Muscle of leg (tissue), 9 donors: ENCODE measurements around the gene CYP2S1. TPM values are rescaled to one million over a fixed set of nuclear protein-coding genes. Genes with fewer than 3 reads are reported as not detected.

Source experiments
- polyA plus RNA-seq, 8 donors: library from polyadenylated mRNA; unstranded; fragments of 120-200 nt; gene quantifications; one replicate each; pipeline versions ENCODE4 v1.2.1 to v1.2.3, GENCODE V29; 2013; ENCODE audit warnings: inconsistent platforms in 1 of 8, low replicate concordance in 1 of 8; ENCODE audit not compliant: insufficient read length in 8 of 8, insufficient read depth in 1 of 8
- total RNA-seq: library from RNA; stranded (reverse); fragments of 120-200 nt; gene quantifications from one replicate; pipeline ENCODE4 v1.2.4, GENCODE V29; 2013

Gene CYP2S1
- total and polyA plus RNA-seq, 9 donors, result 0.09 to 3.5 (median 0.48) TPM

Other genes starting within 250 kb of the CYP2S1 start
- gene CYP2B6, start 201.9 kb upstream of the CYP2S1 start, total RNA-seq, result not detected
- gene CYP2B6, start 201.9 kb upstream of the CYP2S1 start, polyA plus RNA-seq, result under 1 TPM in 2 of 8 donors, not detected in 6; 0.31 to 0.33 TPM
- gene CYP2A13, start 104.8 kb upstream of the CYP2S1 start, total RNA-seq, result not detected
- gene CYP2A13, start 104.8 kb upstream of the CYP2S1 start, polyA plus RNA-seq, result not detected
- not detected for gene CYP2F1, start 78.8 kb upstream of the CYP2S1 start, total RNA-seq
- under 1 TPM in 1 of 8 donors, not detected in 7; 0.10 TPM for gene CYP2F1, start 78.8 kb upstream of the CYP2S1 start, polyA plus RNA-seq
- 39.8 TPM for gene AXL, start 26.0 kb downstream of the CYP2S1 start, total RNA-seq
- 10 to 100 TPM; 25.0 to 39.9 (median 28.7) TPM for gene AXL, start 26.0 kb downstream of the CYP2S1 start, polyA plus RNA-seq
- gene HNRNPUL1, start 71.2 kb downstream of the CYP2S1 start, total RNA-seq, result 73.0 TPM
- 100 to 1,000 TPM; 144 to 182 (median 162) TPM for gene HNRNPUL1, start 71.2 kb downstream of the CYP2S1 start, polyA plus RNA-seq
- gene CCDC97, start 117.0 kb downstream of the CYP2S1 start, total RNA-seq, result 14.4 TPM
- 10 to 100 TPM; 32.7 to 38.5 (median 35.6) TPM for gene CCDC97, start 117.0 kb downstream of the CYP2S1 start, polyA plus RNA-seq
- gene TGFB1, start 160.7 kb downstream of the CYP2S1 start, total RNA-seq, result 4.0 TPM
- 10 to 100 TPM; 16.0 to 25.4 (median 21.0) TPM for gene TGFB1, start 160.7 kb downstream of the CYP2S1 start, polyA plus RNA-seq
- gene B9D2, start 170.9 kb downstream of the CYP2S1 start, total RNA-seq, result 1.7 TPM
- 1 to 10 TPM; 1.8 to 4.6 (median 2.6) TPM for gene B9D2, start 170.9 kb downstream of the CYP2S1 start, polyA plus RNA-seq
- gene TMEM91, start 183.3 kb downstream of the CYP2S1 start, total RNA-seq, result 4.2 TPM
- gene TMEM91, start 183.3 kb downstream of the CYP2S1 start, polyA plus RNA-seq, result 1 to 10 TPM; 2.6 to 9.2 (median 5.5) TPM
- gene EXOSC5, start 204.1 kb downstream of the CYP2S1 start, total RNA-seq, result 8.7 TPM
- gene EXOSC5, start 204.1 kb downstream of the CYP2S1 start, polyA plus RNA-seq, result 10 to 100 TPM; 15.4 to 24.6 (median 18.6) TPM
- gene BCKDHA, start 204.6 kb downstream of the CYP2S1 start, total RNA-seq, result 19.8 TPM
- 10 to 100 TPM; 27.3 to 41.2 (median 33.6) TPM for gene BCKDHA, start 204.6 kb downstream of the CYP2S1 start, polyA plus RNA-seq
- gene B3GNT8, start 234.2 kb downstream of the CYP2S1 start, total RNA-seq, result 0.93 TPM
- gene B3GNT8, start 234.2 kb downstream of the CYP2S1 start, polyA plus RNA-seq, result 1 to 10 TPM in 7 of 8 donors, under 1 TPM in 1; 0.68 to 7.4 (median 1.7) TPM
- gene DMAC2, start 246.7 kb downstream of the CYP2S1 start, total RNA-seq, result 30.3 TPM
- 10 to 100 TPM; 38.7 to 58.0 (median 45.1) TPM for gene DMAC2, start 246.7 kb downstream of the CYP2S1 start, polyA plus RNA-seq
- gene ERICH4, start 249.9 kb downstream of the CYP2S1 start, total RNA-seq, result not detected
- gene ERICH4, start 249.9 kb downstream of the CYP2S1 start, polyA plus RNA-seq, result 1 to 10 TPM in 1 of 8 donors, under 1 TPM in 3, not detected in 4; 0.12 to 3.7 (median 0.36) TPM